DMS79 (cell line): Measurements from ENCODE around the gene INA.
"Not testable (repeated sequence)": the region's sequence is repeated elsewhere in the genome, so short reads cannot be mapped to it uniquely, and the experiment has no call there.

ENCODE experiments used
- DNase-seq: peaks from one replicate; lab custom pipeline; 2025; lab: John Stamatoyannopoulos, UW

Gene INA

GRCh38 chr10:103276896-103277712, at the start of gene INA:
Gene INA, plus strand, starts transcription at chr10:103277138. Its CDS starts 74 bp downstream, at chr10:103277212.
- DNase-seq = peak; percentile 18

DNA sequence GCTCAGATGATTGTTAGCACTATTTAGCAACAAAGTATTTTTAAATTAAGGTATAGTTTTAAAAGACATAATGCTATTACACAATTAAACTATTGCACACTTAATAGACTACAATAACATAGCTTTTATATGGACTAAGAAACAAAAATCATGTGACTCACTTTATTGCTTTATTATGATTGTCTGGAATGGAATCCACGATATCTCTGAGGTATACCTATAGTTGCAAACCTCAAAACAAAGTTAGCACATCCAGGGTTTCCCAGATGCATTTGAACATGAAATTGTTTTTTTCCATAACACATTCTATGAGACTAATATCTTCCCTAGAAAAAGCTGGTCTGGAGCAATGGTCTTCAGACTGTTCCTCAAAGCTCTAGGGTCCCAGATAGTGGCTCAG, 49.5 kb upstream of the INA start:
- no peak for DNase-seq

DNA sequence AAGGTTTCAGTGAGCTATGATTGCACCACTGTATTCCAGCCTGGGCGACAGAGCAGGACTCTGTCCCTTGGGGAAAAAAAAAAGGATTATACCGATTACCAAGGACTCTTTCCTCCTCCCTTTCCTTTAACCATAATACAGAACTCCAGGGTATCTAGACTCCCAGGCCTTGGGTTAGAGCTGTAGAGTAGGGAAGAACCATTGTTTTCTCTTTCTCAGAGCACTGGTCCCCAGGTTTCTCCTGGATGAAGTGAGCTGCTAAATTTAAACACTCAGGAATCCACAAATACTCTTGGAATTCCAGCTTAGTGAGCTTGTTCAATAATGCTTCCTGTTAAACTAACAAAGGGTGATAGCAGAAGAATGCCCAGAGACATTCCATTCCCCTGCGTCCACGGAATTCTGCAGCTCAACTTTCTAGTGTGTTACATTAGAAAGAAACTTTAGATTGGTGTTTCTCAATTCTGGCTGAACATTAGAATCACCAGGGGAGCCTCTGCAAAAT, 45.8 kb upstream of the INA start:
- no peak for DNase-seq

DNA sequence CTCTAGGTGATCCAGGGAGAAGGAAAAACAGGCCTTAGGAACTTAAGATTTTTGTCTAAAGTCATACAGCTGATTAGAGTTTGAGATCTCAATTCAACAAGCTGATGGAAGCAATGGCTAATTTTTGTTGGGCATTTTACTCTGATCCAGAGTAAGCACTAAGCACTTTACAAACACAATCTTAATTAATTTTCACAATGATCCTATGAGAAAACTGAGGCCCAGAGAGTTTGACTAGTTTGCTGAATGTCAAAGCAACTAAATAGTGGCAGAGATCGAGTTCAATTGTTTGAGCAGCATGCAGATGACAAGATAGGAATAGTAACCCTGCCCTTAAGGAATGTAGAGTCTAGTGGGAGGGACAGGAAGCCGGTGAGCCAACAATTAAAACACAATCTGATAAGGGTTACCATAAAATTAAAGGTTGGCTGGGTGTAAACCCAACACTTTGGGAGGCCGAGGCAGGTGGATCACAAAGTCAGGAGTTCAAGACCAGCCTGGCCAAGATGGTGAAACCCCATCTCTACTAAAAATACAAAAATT, 44.7 kb upstream of the INA start:
- DNase-seq = no peak

- no peak for DNase-seq
Observed at GRCh38 chr10:103232772-103233488, 44.0 kb upstream of the INA start.

DNA sequence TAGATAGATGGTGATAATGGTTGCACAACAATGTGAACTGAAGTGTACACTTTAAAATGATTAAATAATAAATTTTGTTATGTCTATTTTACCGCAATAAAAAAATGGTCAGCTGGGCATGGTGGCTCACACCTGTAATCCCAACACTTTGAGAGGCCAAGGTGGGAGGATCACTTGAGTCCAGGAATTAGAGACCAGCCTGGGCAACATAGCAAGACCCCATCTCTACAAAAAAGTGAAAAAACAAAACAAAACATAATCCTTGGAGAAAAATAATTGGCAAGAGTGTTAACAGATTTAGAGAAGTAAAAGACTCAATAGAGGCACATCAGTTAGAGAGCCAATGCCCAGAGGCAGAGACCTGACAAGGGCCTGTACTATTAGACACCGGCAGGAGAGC, 41.2 kb upstream of the INA start:
- no peak for DNase-seq

DNA sequence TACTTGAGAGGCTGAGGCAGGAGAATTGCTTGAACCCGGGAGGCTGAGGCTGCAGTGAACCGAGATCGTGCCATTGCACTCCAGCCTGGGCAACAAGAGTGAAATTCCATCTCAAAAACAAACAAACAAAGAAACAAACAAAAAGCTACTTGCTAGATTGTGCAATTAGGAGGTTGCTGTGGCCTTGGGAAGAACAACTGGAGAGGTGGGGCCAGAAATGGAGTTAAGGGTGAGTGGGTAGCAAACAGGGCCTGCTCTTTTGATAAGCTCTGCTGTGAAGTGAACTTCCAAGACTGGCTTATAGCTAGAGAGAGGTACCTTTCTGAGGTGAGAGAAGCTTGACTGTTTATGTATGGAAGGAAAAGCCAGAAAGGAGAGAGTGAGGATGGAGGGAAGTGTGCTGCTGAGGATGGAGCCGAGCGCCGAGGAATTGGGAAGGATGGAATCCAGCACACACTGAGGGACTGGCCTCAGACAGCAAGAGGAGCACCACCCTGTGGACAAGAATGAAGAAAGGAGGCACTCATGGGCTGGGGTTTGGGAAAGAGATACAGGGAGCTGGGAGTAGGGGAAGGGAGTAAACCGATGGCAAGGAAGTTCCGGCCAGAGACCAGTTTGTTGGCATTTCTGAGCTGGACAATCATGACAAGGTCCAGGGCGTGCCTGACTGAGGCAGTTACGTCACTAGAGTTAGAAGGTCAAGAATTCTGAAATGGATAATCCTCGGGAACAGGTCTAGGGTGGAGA, 38.3 kb upstream of the INA start:
- DNase-seq = no peak

DNA sequence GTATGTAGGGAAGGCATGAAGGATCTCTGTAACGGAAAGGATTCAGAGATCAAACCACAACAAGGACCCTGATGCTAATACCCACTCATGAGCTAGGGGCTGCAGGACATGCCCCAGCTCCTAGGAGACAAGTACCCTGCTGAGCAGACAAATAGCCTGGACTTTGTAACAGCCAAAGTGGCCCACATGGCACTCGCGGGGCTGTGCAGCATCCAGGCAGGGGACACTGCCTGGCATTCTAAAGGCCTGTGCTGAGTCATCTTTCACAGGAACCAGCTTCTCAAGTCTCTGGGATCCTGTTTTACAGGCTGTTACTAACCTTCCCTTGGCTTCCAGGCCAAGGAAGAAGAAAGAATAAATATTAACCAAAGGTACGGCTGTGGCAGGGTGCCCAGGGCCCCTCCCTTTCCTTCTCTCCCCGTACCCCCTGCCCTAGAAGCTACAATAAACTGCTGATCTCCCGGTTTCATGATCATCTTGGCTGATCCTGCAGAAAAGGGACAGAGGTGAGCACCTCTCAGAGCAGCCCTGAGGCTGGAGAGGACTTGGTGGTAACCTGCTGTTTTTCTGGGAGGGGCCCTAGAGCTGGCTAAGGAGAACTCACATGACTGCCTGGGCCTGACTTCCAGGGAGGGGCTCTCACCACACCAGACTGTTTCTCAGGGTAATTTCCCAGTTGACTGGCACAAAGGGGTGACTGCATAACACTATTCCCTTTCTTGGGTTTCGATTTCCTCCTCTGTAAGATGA, 35.5 kb upstream of the INA start:
- peak; percentile 61 for DNase-seq

GRCh38 chr10:103244666-103245271, 32.2 kb upstream of the INA start:
- no peak for DNase-seq

DNA sequence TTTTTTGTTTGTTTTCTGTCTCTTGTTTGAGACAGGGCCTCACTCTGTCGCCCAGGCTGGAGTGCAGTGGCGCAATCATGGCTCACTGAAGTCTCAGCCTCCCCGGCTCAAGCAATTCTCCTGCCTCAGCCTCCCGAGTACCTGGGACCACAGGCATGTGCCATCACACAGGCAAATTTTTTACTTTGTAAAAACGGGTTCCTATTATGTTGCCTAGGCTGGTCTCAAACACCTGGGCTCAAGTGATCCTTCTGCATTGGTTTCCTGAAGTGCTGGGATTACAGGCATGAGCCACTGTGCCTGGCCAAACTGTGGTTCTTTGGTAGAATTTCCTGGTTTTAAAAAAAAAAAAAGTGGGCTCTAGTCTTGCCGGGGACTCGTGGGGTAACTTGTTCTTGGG, 31.4 kb upstream of the INA start, which contains the start of gene RPEL1:
RPEL1 (plus strand) TSS at position 301 of the 400 bp plus-strand sequence. CDS start 110 bp downstream, outside the sequence.
- DNase-seq = not testable (repeated sequence)

- DNase-seq = no peak
Observed at GRCh38 chr10:103246324-103246723, 30.6 kb upstream of the INA start.

DNA sequence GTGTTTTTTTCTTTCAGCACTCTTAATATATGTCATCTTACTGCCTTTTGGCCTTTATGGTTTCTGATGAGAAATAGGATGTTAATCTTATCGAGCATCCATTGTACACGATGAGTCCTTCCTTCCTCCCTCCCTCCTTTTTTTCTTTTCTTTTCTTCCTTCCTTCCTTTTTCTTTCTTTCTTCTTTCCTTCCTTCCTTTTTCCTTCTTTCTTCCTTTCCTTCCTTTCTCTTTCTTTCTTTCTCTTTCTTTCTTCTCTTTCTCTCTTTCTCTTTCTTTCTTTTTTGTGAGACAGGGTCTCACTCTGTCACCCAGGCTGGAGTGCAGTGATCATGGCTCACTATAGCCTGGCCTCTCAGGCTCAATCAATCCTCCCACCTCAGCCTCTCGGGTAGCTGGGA, 22.8 kb upstream of the INA start:
- no peak for DNase-seq

GRCh38 chr10:103254538-103255325, 22.2 kb upstream of the INA start:
- DNase-seq = no peak

DNA sequence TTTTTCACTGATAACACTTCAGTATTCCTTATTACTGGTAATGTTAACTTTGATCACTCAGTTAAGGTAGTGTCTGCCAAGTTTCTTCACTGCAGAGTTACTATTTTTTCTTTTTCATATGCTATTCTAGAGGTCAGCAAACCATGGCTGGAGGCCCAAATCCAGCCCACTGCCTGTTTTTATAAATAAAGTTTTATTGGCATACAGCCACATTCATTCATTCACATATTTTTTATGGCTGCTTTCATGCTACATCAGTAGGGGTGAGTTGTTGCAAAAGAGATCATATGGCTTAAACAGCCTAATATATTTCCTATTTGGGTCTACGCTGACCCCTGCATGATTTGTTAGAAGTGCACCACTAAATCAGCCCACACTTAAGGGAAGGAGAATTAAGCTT, 20.3 kb upstream of the INA start:
- DNase-seq = no peak

- no peak for DNase-seq
Observed at GRCh38 chr10:103257812-103258211, 19.1 kb upstream of the INA start.

DNA sequence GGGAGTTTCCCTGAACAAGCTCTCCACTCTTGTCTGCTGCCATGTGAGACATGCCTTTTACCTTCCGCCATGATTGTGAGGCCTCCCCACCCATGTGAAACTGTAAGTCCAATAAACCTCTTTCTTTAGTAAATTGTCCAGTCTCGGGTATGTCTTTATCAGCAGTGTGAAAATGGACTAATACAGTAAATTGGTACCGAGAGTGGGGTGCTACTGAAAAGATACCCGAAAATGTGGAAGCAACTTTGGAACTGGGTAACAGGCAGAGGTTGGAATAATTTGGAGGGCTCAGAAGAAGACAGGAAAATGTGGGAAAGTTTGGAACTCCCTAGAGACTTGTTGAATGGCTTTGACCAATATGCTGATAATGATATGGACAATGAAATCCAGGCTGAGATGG, 18.0 kb upstream of the INA start:
- not testable (repeated sequence) for DNase-seq

GRCh38 chr10:103259989-103260388, 16.9 kb upstream of the INA start:
- DNase-seq = no peak

DNA sequence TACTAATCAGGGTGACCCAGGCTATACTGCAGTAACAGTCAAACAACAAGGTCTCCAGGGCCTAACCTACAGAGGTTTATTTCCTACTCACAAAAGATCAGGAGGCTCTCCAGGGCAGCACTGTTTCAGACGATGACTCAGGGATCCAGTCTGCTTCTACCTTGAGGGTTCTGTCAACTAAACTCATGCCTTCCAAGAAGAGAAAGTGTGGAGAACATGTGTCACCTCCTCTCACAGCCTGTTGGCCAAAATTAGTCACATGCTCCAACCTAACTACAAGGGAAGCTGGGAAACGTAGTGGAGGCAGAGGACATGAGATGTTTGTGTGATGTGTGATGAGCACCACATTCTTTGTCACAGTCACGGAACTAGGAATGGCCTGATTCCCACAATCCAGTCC, 14.7 kb upstream of the INA start:
- no peak for DNase-seq

- no peak for DNase-seq
Observed at GRCh38 chr10:103265717-103266329, 11.1 kb upstream of the INA start.

DNA sequence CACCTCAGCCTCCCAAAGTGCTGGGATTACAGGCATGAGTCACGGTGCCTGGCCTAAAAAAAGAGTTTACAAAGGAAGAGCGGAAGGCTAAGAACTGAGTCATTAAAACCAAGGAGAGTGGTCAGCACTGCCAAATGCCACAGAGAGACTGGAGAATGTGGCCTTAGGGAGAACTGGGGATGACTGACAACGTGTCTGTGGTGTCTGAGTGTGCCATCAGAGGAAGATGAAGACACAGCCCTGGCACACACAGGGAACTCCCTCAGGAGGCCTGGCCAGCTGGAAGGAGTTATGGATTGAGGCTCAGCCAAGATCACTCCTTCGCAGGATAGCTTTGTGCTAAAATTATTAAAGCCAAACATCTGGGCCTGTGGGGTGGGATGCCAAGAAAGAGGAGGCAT, 3.9 kb upstream of the INA start:
- DNase-seq = no peak
